ENCODE measurements around the gene SKA3.
"Not testable (repeated sequence)": the region's sequence is repeated elsewhere in the genome, so short reads cannot be mapped to it uniquely, and the experiment has no call there.

Gene SKA3

GRCh38 chr13:21176215-21176981, at the start of gene SKA3, which contains the start of gene MRPL57:
TSS of gene SKA3 (minus strand) at chr13:21176552. CDS start at chr13:21176477, 75 bp downstream.
TSS of gene MRPL57 (plus strand) at chr13:21176658. CDS start at chr13:21176917, 259 bp downstream.
- DNase-seq (ENCODE audit: low read depth) = peak; percentile 86

GRCh38 chr13:21225082-21225481, 48.7 kb upstream of the SKA3 start:
- no peak for DNase-seq (ENCODE audit: low read depth)

GRCh38 chr13:21221268-21221667, 44.9 kb upstream of the SKA3 start:
- no peak for DNase-seq (ENCODE audit: low read depth)

GRCh38 chr13:21219716-21220115, 43.4 kb upstream of the SKA3 start:
- not testable (repeated sequence) for DNase-seq (ENCODE audit: low read depth)

- no peak for DNase-seq (ENCODE audit: low read depth)
Measured at GRCh38 chr13:21219036-21219381, 42.7 kb upstream of the SKA3 start.

- DNase-seq (ENCODE audit: low read depth) = no peak
Measured at GRCh38 chr13:21218351-21219035, 42.1 kb upstream of the SKA3 start.

GRCh38 chr13:21216332-21216731, 40.0 kb upstream of the SKA3 start:
- no peak for DNase-seq (ENCODE audit: low read depth)

GRCh38 chr13:21215419-21215818, 39.1 kb upstream of the SKA3 start:
- DNase-seq (ENCODE audit: low read depth) = not testable (repeated sequence)

GRCh38 chr13:21212138-21212775, 35.9 kb upstream of the SKA3 start:
- DNase-seq (ENCODE audit: low read depth) = no peak

- no peak for DNase-seq (ENCODE audit: low read depth)
Measured at GRCh38 chr13:21208652-21209154, 32.4 kb upstream of the SKA3 start.

- no peak for DNase-seq (ENCODE audit: low read depth)
Measured at GRCh38 chr13:21202767-21203531, 26.6 kb upstream of the SKA3 start.

GRCh38 chr13:21201456-21202190, 25.3 kb upstream of the SKA3 start:
- not testable (repeated sequence) for DNase-seq (ENCODE audit: low read depth)

GRCh38 chr13:21198391-21198790, 22.0 kb upstream of the SKA3 start:
- not testable (repeated sequence) for DNase-seq (ENCODE audit: low read depth)

- DNase-seq (ENCODE audit: low read depth) = not testable (repeated sequence)
Measured at GRCh38 chr13:21197606-21198225, 21.4 kb upstream of the SKA3 start.

- DNase-seq (ENCODE audit: low read depth) = not testable (repeated sequence)
Measured at GRCh38 chr13:21194756-21195155, 18.4 kb upstream of the SKA3 start.

- DNase-seq (ENCODE audit: low read depth) = not testable (repeated sequence)
Measured at GRCh38 chr13:21186410-21186809, 10.1 kb upstream of the SKA3 start.

- no peak for DNase-seq (ENCODE audit: low read depth)
Measured at GRCh38 chr13:21181671-21182070, 5.3 kb upstream of the SKA3 start.

- no peak for DNase-seq (ENCODE audit: low read depth)
Measured at GRCh38 chr13:21176982-21177284, 581 bp upstream of the SKA3 start.

- DNase-seq (ENCODE audit: low read depth) = no peak
Measured at GRCh38 chr13:21175656-21176214, 617 bp downstream of the SKA3 start.

GRCh38 chr13:21173767-21174166, 2.6 kb downstream of the SKA3 start:
- not testable (repeated sequence) for DNase-seq (ENCODE audit: low read depth)

- DNase-seq (ENCODE audit: low read depth) = no peak
Measured at GRCh38 chr13:21171420-21171819, 4.9 kb downstream of the SKA3 start.
